ENCODE measurements around the gene FILIP1L. TPM values are rescaled to one million over a fixed set of nuclear protein-coding genes. Genes with fewer than 3 reads are reported as not detected.

The FILIP1L gene
- total RNA-seq, 1 donor from 2014 or later = 48.5 TPM

DNA sequence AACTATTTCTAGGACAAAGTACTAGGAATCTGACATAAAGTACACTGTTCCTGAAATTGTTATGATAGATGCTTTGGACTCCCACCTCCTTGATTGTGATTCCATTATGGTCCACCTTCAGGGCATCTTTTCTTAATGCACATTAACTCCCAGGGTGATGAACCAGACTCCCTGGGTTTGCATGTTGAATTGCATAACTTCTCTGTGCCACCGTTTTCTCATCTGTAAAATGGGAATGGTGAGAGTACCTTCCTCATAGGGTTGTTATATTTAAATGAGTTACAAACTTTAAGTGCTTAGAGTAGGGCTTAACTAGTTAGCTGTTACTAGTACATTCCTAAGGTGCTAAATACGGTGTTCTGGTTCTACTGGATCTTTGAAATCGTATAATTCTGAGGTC is 214.7 kb downstream of the FILIP1L start:
- no peak for DNase-seq (ENCODE audit: low spot score)

DNA sequence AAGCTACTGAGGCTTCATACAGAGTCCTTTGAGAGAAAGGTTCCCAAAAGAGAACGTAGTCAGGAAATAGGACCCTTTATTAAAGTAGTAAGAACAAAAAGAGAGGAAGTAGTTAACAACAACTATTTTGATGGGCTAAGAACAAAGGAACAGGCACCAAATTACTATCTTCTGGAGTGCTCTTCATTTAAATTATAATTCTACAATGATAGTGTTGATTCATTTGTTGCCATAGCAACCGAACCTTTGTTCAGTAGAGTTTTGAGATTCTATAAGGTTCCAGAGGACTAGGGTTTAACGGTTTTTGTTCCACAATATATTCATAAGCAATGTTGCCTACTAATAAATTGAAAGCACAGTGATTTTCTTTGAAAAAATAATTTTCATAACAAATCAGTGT is 217.8 kb downstream of the FILIP1L start:
- DNase-seq (ENCODE audit: low spot score) = no peak

DNA sequence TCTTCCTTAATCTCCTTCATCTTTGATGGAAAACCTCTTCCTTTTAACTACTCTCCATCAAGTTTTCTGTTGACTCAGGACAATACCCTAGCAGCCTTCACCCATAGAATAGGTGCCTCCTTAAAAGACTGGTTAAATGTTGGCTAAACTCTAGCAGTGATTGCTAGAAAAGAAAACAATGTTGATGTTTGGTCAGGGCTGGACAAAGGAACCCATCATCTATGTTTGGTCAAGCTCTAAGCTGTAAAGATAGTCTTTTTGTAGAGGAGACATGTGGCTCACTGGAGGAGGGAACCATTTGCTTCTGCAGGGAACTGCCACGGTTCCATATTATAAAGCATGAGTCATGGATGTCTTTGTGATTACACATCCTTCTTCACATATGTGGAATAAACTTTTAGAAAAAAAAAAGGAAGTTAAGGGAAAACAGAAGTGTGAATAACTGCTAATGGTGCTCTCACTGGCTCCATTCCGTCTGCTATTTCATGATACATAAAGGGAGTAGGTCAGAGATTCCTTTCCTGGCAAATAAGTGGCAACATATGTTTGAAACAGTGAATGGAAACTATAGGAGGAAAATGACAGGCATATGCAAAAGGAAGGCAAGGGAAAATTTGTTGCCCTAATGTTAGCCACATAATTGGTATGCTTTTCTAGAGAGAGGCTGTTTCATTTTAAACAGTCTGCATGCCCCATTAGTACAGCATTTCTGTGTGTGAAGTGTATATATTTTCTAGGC is 218.4 kb downstream of the FILIP1L start:
- no peak for DNase-seq (ENCODE audit: low spot score)

DNA sequence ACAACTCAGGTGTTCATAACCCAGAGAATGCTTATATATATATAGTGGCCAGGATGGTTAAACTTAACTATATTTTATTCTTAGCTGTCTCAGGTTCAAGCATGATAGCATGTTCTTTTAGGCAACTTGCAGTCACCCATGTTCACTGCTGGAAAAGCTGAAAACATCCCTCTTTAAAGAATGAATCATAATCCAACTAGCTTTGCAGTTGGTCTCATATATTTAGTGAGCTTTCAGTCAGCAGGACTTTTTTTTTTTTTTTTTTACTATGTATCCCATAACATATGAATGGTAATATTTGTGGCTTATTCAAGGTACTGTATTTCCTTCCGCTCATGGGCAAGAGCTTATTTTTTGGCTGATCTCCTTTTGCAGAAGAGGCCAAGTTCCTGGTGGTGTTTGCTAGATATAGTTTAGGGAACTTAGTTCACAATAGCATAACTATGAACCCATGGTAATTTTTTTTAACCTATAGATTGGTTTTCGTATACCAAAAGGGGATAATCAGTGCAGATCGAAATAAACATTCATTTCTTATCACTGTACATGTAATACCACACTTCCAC is 219.1 kb downstream of the FILIP1L start:
- no peak for DNase-seq (ENCODE audit: low spot score)

DNA sequence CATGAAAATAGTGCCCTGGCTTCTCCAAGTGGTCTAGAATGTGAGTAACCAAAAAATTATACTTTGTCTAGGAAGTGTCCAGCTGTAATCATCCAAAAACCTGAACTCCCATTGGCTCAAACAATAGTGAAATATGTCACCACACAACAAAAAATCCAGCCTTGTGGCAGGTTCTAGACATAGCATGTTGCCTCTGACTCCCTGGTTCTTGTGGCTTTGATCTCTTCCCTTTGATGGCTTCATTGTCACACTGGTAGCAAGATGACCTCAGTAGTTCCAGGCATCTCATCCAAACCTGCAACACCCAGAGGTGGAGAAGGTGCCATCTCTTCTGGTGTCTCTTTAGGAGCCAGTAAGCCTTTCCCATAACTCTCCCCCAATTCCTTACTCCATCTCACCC is 222.0 kb downstream of the FILIP1L start:
- DNase-seq (ENCODE audit: low spot score) = no peak

DNA sequence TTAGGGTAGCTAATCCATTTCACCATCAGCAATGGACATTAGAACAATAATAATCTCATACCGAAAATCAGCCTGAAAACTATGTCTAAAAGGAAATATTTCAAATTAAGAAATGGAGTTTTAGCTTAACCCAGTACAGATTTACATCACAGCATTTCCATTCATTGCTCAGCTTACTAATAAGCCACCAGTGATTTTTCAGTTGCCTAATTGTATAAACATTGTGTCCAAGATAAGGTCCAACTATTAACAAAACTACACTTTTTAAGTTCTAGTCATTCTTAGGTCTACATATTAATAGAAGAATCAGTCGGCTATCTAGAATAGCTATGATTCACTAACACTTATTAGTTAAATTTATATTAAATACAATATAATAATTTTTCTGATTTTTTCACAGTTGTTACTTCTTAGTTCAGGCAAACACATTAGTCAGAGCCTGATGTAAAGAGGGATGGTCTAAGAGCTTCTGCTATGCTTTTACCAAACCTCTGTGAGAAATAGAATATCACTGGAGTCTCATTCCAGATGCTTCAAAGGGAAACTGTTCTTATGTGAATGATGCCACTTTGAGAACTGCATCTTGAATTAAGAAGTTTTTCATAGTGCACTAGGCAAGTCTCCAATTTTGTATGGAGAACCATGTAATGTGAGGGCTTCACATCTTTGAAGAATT is 222.6 kb downstream of the FILIP1L start:
- no peak for DNase-seq (ENCODE audit: low spot score)

DNA sequence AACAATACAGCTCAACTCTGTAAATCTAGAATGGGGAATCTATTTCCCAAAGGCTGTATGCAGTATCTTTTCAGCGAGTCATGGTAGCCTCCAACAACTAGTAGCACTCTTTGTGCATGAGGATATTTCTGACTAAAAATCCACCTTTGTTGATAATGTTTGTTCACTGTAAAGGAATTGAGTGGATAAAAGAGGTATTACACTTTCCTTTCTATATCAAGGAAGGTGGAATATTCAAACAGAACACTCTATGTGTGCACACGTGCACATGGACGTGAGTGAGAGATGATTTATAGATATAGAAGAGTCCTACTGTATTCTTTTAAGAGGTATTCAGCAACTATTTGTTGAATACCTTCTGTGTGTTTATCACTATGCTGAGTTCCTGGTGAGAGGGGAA is 228.4 kb downstream of the FILIP1L start:
- no peak for DNase-seq (ENCODE audit: low spot score)

DNA sequence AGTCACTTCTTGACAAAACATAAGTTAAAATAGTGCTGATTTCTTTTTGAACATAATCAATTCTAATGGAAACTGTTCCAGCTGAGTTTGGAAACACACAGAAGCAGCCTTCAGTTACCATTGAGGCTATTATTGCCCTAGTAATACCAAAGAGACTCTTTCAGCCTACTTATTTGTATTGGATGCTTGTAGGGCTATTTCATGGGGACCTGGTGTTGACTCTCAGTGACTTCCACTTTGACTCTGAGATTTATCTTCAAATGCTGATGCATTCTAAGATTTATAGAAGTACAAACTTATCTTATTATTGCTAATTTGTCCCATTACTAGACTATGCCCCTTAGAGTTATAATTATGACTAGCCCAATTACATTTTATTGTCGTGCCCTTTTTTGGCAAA is 229.2 kb downstream of the FILIP1L start:
- no peak for DNase-seq (ENCODE audit: low spot score)

DNA sequence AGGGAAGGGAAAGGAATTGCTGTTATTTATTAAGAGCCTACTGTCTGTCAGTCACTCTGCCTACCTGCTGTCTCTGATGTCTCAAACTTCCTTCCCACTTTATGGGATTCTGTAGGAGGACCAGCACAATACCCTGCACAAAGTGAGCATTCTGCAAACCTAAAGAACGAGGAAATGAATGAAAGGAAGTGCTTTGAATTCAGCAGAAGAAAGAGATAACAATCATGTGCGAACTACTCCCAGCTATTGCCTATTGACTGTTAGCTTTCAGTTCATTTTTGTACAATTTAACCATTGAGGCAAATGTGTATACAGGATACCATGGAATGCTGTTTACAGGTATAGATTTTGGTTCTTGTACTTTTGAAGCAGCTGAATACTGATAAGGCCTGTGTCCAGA is 229.8 kb downstream of the FILIP1L start:
- no peak for DNase-seq (ENCODE audit: low spot score)

DNA sequence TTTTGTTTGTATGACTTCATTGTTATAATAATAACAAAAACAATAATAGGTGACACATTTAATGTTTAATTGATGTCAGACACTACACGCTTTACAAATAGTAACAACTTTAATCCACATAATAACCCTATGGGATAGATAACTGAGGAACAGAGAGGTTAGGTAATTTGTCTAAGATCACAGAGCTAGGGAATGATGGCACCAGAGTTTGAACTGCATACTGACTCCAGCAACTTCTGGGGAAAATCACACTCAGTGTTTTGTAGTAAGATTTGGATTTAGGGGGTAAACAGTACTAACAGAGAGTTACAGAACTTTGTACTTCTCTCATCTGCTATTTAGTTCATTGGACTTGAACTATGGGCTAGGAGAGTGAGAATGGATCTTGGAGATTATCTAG is 230.6 kb downstream of the FILIP1L start:
- no peak for DNase-seq (ENCODE audit: low spot score)

DNA sequence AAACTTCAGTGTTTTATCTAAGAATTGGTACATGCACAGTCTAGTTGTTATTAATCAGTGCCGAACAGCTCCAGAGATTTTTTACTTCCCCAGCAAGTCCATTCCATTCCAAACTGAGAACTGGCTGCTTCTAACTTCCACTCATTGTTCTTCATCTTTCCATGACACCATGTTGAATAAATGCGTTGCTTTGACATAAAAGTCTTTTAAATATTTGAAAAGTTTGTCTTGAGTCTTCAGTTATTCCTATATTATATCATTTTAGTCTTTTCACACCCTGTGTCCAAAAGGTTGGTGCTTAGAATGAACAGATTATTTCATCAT is 231.2 kb downstream of the FILIP1L start:
- no peak for DNase-seq (ENCODE audit: low spot score)

DNA sequence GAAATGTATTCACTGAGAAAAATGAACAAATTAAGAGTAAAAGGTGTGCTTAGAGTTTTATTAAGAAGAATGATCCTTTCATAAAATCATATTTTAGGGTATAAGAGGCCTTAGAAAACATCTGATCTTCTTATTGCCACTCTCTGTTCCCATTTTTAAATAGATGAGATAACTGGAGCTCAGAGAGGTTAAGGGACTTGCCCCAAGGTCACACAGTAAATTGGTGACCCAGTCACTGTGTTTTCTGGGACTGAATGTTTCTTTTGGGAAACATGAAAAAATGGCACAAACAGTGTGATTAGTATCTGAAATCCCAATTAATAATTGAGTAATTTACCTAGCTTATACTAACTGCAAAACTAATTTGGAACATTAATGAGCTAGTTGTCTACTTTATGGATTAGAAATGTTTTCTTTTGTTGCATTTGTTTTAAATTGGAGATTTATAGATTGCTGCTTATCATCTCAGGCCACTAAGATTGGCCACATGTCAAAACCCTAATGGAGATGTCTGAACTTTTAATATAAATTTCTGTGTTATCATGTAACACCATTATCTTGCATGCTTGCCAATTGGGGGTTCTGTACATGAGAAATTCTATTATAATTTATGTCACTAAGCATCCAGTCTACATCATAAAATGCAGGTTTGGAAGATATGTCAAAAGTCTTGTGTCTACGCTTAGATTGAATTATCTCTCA is 231.7 kb downstream of the FILIP1L start:
- DNase-seq (ENCODE audit: low spot score) = no peak

DNA sequence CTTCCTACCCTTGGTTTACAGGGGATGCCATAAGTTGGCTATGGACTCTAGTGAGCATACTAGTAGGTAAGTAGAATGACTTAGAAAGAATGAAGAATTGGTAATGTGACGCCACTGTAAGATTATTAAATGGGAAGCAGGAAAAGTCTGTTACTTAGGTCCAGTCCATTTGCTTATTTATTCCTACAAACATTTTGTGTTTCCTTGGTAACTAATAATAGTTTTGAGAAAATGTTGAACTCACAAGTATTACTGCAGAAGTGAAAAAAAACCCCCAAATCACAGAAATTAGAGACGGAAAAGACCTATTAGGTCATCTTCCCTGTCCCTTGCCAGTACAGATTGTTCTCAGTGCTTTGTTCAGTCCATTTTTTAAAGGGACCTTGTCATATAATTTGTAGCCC is 233.2 kb downstream of the FILIP1L start:
- no peak for DNase-seq (ENCODE audit: low spot score)

DNA sequence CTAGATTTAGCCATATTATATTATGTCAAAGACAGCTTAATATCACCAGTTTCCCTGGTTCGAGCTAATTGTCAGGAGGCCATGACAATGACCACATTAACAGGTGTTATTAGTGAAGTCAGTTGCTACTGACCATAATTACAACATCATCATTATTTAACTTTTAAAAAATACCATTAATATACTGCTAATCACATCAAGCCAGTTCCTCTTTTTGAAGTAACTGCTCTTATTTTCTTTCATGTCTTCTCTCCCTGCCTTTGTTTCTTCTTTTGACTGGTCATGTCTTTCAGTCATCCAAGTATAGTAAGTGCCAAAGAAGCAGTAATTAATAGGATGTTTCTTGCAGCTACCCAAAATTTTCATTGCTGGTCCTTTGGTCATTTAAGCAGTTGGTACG is 235.0 kb downstream of the FILIP1L start:
- DNase-seq (ENCODE audit: low spot score) = no peak

DNA sequence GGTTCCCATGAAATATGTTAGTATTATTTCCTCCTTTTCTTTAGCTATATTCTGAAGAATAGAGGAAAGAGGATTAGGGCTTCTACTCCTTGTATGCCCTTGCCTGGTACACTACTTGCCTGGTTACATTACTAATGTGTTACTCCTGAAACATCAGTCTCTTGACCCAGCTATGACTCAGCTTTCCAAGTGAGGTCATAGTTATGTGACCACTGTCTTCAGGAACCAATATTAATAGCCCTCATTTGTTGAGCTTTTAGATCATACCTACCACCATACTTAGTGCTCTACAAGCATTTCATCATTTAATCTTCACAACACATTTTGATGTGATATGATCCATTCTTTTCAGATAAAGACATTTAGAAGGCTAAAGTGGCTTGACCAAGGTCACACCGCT is 236.3 kb downstream of the FILIP1L start:
- DNase-seq (ENCODE audit: low spot score) = no peak

DNA sequence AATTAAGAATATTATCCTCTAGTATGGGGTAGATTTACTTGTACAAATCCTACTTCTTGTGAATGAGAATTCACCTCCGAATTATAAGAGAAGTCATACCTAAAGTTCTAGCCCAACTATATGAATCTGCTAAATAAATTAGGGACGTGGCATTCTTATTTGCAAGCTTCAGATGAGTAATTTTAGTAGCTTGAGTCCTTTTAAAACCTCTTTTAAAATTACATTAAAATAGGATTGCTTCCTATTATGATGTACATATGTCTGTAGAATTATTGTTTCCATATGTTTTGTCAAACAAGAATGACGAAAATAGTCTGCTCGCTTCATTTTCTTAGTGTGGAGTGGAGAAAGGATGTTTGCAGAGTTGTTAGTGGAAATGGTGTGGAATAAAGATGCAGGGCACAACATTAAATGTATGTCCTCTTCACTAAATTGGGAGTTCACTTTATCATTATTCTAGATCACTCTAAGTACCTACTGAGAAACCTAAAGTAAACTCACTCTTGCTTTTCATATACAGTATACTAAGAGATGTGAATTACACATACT is 237.2 kb downstream of the FILIP1L start:
- no peak for DNase-seq (ENCODE audit: low spot score)

DNA sequence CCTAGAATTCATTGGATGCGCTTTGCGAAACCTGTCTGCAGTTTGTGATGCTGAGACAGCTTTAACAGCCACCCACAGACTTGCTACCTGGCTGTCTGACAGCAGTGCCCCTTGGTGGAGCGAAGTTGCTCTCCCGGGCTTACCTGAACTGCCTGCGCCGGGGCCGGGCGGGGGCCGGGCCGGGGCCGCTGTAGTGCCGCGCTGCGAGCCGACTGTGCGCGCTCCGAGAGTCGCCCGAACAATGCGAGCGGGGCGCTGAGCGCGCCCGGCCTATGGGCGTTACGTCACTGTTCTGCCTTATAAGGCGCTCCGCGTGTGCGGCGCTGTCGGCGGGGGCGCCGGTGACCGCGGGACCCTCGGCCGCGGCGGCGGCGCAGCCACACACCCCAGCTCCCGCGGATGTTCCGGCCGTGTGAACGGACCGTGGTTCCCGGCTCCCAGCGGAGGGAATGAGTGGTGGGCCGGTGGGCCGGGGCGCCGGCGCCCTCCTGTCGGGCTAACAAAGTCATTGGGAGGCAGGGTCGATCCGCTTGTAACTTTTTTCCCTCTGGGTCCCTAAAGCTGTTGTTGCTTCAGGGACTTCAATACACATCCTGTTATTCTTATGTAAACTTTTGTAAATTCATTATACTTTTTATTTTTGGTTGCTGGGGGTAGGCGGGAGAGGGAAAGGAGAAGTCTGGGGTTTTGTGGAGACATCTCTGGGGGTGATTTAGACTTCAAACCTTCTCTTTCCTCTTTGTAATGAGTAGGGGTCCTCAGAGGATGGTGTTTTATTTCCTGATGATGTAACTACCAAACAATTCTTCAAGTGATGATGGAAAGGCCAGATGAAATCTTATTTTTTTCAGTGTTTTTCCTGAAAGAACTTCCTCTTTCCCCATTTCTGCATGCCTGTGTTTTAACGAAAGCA is 238.1 kb downstream of the FILIP1L start:
- DNase-seq (ENCODE audit: low spot score) = peak; percentile 96

DNA sequence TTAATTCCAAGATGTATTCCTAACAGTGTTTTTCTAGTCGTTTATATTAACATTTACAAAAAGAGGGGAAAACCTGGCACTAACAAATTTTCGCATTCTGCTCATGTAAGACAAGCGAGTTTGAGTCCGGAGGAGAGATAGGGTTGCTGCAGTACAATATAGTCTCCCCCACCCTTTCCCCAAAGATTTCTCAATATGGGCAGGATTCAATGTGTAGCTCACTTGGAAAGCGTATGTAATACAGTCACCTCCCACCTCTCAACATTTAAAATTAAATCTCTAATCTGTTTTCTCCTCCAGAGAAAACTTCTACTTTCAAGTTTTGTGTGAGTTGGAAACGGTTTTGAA is 238.7 kb downstream of the FILIP1L start:
- DNase-seq (ENCODE audit: low spot score) = no peak

DNA sequence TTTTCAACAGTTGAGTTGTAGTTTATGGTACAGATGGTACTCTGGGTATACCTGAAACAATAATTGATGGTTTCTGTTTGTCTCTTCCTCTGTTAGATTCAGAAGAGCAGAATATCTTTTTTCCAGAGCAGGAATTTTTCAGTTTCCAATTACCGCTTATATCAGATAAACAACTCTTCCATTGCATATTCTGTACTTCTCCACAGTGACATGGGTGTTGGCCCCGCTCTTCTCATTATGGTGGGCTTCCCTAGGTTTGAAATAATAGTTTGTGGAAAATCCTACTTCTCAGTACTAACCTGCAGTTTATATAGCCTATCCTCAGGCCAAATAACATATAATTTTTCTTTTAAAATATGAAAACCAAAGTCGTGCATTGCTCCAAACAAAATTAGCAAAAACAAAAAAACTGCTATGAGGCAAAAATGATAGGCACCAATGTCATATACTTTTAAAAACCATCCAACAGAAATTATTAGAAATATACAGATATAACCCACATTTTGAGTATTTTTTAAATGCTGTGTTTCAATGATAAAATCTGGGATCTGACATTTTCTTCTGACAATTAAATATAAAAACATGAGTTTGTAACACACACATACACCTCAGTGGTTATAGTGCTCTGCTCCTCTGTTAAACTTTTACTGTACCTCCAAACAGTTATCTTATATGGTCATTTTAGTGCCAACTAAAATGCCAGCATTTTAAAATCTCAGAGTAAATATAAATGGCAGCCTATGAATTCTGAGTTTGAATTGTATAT is 239.9 kb downstream of the FILIP1L start:
- DNase-seq (ENCODE audit: low spot score) = no peak

Measured in mesenteric fat pad (tissue), 1 donor.